Fibroblast of villous mesenchyme (primary cell): ENCODE data around the gene TMEM132D. TPM values are rescaled to one million over a fixed set of nuclear protein-coding genes. Genes with fewer than 3 reads are reported as not detected.

Experiments
- DNase-seq: peaks from one replicate; pipeline ENCODE4 v3.0.0-alpha.2; 2010; ENCODE audit warnings: low read depth
- H3K4me3 ChIP-seq: 2 replicates; pipeline ENCODE4 v1.5.1; 2011; ENCODE audit warnings: low read depth, mild to moderate bottlenecking, low read length
- total RNA-seq: library from RNA; depleted of rRNA; stranded (reverse); fragments of >200 nt; gene quantifications from 2 replicates; pipeline ENCODE4 v1.2.3, GENCODE V29; 2012
- TF ChIP-seq, protein P1 (sequence below): IDR thresholded peaks from 2 replicates; pipeline ENCODE4 v1.5.1; 2012; ENCODE audit warnings: low read depth, mild to moderate bottlenecking, low read length; ENCODE audit not compliant: insufficient read depth

TMEM132D gene
- total RNA-seq, 1 donor, result not detected

DNA sequence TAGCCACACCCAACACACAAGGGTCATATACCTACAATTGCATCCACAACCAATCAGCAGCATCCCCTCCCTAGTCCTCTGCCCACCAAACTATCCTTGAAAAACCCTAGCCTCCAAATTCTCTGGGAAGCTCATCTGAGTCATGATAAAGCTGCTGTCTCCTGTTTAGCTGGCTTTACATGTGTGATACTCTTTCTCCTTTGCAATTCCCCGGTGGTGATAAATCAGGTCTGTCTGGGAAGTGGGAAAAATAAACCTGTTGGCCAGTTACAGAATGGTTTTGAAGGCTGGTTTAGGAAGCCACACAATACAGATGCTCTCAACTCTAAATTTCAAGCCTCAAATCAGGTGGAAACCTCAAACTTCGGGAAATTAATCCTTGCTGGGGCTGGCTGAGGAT is 41.9 kb downstream of the TMEM132D start:
- no peak overlapping the region for H3K4me3 ChIP-seq
- DNase-seq, result no peak
- TF ChIP-seq, protein P1, sequence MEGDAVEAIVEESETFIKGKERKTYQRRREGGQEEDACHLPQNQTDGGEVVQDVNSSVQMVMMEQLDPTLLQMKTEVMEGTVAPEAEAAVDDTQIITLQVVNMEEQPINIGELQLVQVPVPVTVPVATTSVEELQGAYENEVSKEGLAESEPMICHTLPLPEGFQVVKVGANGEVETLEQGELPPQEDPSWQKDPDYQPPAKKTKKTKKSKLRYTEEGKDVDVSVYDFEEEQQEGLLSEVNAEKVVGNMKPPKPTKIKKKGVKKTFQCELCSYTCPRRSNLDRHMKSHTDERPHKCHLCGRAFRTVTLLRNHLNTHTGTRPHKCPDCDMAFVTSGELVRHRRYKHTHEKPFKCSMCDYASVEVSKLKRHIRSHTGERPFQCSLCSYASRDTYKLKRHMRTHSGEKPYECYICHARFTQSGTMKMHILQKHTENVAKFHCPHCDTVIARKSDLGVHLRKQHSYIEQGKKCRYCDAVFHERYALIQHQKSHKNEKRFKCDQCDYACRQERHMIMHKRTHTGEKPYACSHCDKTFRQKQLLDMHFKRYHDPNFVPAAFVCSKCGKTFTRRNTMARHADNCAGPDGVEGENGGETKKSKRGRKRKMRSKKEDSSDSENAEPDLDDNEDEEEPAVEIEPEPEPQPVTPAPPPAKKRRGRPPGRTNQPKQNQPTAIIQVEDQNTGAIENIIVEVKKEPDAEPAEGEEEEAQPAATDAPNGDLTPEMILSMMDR, result no peak

DNA sequence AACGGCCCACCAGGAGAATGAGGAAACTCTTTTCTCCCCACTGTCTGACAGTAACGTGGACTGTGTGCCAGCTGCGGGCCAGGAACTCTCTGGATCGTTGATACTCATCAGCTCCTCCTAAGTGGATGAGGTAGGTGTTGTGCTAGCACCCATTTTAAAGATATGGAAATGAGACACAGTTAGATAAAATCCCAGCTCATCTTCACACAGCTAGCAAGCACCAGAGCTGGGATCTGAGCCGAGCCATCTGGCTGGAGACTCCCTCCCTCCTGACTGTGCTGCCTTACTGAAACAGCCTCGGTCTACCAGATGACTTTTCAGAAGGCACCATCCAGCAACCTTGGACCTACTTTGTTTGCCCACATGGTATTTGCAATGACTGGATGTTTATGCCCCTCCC is 49.2 kb downstream of the TMEM132D start:
- H3K4me3 ChIP-seq, result no peak overlapping the region
- no peak for DNase-seq
- TF ChIP-seq, protein P1, result no peak

DNA sequence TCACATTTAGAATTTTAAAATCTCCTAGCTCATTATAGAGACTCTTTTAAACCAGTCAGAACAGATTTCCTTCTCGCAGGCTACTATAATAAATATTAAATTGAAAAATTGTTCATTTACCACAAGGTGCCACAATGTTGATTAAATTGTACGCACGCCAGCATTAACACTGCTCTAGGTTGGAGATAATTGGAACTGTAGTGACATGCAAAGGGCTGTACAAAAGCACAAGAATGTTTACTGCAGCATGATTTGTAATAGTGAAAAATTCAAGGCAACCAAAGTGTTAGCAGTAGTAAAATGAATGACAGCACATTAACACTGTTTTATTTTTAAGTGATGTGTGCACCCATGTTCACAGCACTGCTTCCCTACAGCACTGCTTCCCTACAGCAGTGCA is 52.5 kb downstream of the TMEM132D start:
- TF ChIP-seq, protein P1, result no peak
- H3K4me3 ChIP-seq, result no peak overlapping the region
- DNase-seq, result no peak

DNA sequence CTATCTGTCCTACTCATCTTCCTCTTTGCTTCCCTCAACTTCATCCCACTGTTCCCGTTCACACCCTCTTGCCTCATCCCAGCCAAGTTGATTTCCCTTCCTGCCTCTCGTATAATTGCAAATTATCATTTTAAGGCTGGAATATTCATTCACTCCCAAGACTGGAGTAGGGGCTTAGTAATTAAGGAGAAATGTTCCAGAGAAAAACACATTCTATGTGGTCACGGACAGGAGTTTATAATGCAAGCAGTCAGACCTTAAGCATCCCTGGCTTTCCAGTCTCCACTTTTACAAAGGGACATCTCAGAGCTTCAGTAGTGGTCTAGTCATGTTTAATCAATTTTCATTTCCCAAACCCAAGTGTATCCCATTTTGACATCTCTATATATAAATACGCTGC is 54.9 kb downstream of the TMEM132D start:
- TF ChIP-seq, protein P1, result no peak
- DNase-seq, result no peak
- H3K4me3 ChIP-seq, result no peak overlapping the region

DNA sequence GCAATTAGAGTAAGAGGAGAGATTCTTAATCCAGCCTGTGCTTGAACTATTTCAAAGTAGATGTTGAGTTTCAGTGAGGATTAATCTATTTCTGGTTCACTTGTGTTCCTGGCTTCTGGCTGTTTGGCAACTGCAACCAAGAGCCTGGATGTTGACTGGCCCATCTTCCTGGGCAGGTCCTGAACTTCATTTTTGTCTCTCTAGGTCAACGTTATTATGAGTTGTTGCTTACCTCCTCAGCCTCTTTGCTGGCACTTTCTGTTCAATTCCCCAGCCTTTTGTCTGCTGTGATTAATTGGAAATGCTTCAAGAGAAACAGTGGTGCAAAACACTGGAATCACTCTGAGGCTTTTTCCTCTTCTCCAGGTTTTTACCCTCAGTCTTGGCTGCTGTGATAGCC is 56.8 kb downstream of the TMEM132D start:
- TF ChIP-seq, protein P1, result no peak
- no peak overlapping the region for H3K4me3 ChIP-seq
- no peak for DNase-seq

DNA sequence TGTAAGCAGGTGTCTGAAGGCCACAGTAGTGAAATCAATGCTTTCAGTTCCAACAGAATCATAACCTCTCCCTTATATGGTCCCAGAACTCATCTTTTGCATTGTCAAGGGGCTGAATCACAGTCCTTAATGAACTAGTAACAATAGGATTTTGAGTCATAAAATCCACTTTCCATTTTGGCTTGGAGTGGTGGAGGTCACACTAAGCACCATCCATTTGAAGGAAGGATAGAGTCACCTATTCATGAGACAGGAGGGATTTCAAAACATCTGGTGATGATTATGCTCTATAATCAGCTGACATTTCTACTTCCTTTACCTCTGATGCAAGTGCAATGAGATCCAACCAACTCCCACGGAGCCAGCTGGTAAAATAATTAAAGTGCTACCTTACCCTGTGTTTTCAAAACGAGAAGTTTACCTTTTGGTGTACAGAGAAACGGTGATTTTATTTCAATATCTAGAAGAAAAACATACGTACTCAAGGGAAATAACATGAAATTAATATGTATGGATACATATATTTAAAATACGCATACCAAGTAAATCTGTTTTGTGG is 59.1 kb downstream of the TMEM132D start:
- H3K4me3 ChIP-seq, result no peak overlapping the region
- no peak for DNase-seq
- TF ChIP-seq, protein P1, result no peak

DNA sequence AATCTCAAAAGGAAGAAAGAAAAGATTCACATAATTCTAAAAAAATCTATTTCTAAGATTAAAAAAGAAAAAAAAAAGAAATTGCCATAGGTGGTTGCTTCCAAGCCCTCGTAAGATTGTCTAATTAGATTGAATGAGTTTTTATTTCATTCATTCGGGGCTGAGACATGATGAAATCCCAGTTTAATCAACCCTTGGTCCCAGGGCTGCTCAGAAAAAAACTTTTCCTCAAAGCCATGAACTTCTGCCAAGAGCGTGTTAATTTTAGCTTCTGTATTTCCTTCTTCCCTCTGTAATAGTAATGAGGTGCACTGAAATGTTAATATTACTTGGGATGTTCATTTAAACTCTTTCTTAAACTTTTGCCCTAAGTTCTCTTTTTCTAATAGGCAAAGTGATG is 62.6 kb downstream of the TMEM132D start:
- no peak overlapping the region for H3K4me3 ChIP-seq
- TF ChIP-seq, protein P1, result no peak
- no peak for DNase-seq
